ENCODE results near the gene TTC6. TPM values are rescaled to one million over a fixed set of nuclear protein-coding genes. Genes with fewer than 3 reads are reported as not detected.

Gene TTC6
- total RNA-seq, 1 experiment from 2014 or later, result 0.54 TPM

DNA sequence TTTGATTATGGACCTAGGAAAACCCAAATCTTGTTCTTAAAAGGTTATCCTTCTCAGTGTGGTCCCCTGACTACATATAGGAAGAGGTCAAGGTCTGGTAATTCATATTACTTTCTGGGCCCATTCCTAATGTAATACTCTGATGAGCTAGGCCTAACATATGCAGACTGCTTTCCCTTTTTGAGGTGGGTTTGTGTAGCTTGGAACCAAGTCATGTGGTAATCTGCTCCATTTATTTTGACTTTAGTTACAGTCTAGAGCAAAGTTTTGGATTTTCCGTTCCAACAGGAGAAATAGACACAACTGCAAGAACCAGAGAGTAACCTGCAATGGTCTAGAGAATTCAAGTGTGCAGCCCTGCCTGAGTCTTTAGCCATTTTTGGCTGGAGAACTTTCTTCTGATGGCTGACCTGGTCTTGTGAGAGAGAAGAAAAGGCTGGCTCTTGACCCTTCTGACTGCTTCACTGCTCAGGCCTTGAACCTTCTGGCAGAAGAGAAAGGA is 22.5 kb downstream of the TTC6 start:
- POLR2A ChIA-PET, result no interaction called here
- ATAC-seq, result no peak
- Histone ChIP-seq H3K27ac (ENCODE audit: low read length) (no peak overlapping the region), H3K4me3 (ENCODE audit: low read depth in 2 of 2, low read length in 2 of 2) (no peak overlapping the region), H3K9me3 (ENCODE audit: control insufficient read depth, insufficient read depth, low read depth, low read length) (peaks cover 10% of the 10 kb centered on the region; the same call in 1 of the 2 replicates), H3K4me1 (ENCODE audit: control insufficient read depth, insufficient read depth, low read length) (no peaks in the 10 kb centered on the region), H3K27me3 (ENCODE audit: control insufficient read depth, insufficient read depth, low read length) (no peaks in the 10 kb centered on the region), H3K36me3 (ENCODE audit: control insufficient read depth, insufficient read depth, low read length) (no peaks in the 10 kb centered on the region)
- DNase-seq (ENCODE audit: low read depth, low spot score), result no peak
- CTCF ChIA-PET, result no interaction called here
- no peak for TF ChIP-seq TCF7L2 (IDR thresholded peaks at IDR 0.05; ENCODE audit: low read depth, low read length)
- no peak for TF ChIP-seq SIN3A (IDR thresholded peaks at IDR 0.05; ENCODE audit: borderline replicate concordance, insufficient read depth, low read depth, low read length)
- TF ChIP-seq CTCF (IDR thresholded peaks at IDR 0.05), result no peak
- no peak for TF ChIP-seq POLR2AphosphoS5 (IDR thresholded peaks at IDR 0.05; ENCODE audit: low read depth, low read length)
- TF ChIP-seq, protein P1, sequence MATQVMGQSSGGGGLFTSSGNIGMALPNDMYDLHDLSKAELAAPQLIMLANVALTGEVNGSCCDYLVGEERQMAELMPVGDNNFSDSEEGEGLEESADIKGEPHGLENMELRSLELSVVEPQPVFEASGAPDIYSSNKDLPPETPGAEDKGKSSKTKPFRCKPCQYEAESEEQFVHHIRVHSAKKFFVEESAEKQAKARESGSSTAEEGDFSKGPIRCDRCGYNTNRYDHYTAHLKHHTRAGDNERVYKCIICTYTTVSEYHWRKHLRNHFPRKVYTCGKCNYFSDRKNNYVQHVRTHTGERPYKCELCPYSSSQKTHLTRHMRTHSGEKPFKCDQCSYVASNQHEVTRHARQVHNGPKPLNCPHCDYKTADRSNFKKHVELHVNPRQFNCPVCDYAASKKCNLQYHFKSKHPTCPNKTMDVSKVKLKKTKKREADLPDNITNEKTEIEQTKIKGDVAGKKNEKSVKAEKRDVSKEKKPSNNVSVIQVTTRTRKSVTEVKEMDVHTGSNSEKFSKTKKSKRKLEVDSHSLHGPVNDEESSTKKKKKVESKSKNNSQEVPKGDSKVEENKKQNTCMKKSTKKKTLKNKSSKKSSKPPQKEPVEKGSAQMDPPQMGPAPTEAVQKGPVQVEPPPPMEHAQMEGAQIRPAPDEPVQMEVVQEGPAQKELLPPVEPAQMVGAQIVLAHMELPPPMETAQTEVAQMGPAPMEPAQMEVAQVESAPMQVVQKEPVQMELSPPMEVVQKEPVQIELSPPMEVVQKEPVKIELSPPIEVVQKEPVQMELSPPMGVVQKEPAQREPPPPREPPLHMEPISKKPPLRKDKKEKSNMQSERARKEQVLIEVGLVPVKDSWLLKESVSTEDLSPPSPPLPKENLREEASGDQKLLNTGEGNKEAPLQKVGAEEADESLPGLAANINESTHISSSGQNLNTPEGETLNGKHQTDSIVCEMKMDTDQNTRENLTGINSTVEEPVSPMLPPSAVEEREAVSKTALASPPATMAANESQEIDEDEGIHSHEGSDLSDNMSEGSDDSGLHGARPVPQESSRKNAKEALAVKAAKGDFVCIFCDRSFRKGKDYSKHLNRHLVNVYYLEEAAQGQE (IDR thresholded peaks at IDR 0.05; ENCODE audit: insufficient read depth in 1 of 2, low read depth in 2 of 2, low read length in 1 of 2), result no peak
- in situ Hi-C loops (cut with HindIII; ENCODE audit: low pct_unique_long_range_greater_than_20kb, low sequenced_read_pairs), result no loop called here
- intact Hi-C loops (cut with micrococcal nuclease; ENCODE audit: unreplicated experiment), result no loop called here
- no TSS peak for BruUV-seq (replicated peaks)

- in situ Hi-C loops (cut with HindIII; ENCODE audit: low pct_unique_long_range_greater_than_20kb, low sequenced_read_pairs) (no loop called here), intact Hi-C loops (cut with micrococcal nuclease; ENCODE audit: unreplicated experiment) (no loop called here)
- H3K9me3 ChIP-seq (ENCODE audit: control insufficient read depth, insufficient read depth, low read depth, low read length), result peaks cover 10% of the 10 kb centered on the region; the same call in 1 of the 2 replicates
- no peak overlapping the region for H3K4me3 ChIP-seq (ENCODE audit: low read depth in 2 of 2, low read length in 2 of 2)
- ATAC-seq (no peak), DNase-seq (ENCODE audit: low read depth, low spot score) (no peak)
- H3K27ac ChIP-seq (ENCODE audit: low read length), result no peak overlapping the region
- no peaks in the 10 kb centered on the region for H3K27me3 ChIP-seq (ENCODE audit: control insufficient read depth, insufficient read depth, low read length)
- no peaks in the 10 kb centered on the region for H3K4me1 ChIP-seq (ENCODE audit: control insufficient read depth, insufficient read depth, low read length)
- H3K36me3 ChIP-seq (ENCODE audit: control insufficient read depth, insufficient read depth, low read length), result no peaks in the 10 kb centered on the region
- TF ChIP-seq POLR2AphosphoS5 (IDR thresholded peaks at IDR 0.05; ENCODE audit: low read depth, low read length) (no peak), SIN3A (IDR thresholded peaks at IDR 0.05; ENCODE audit: borderline replicate concordance, insufficient read depth, low read depth, low read length) (no peak), CTCF (IDR thresholded peaks at IDR 0.05) (no peak), TCF7L2 (IDR thresholded peaks at IDR 0.05; ENCODE audit: low read depth, low read length) (no peak)
- TF ChIP-seq, protein P1 (IDR thresholded peaks at IDR 0.05; ENCODE audit: insufficient read depth in 1 of 2, low read depth in 2 of 2, low read length in 1 of 2), result no peak
- ChIA-PET CTCF (no interaction called here), POLR2A (no interaction called here)
- no TSS peak for BruUV-seq (replicated peaks)
Measured at GRCh38 chr14:37618498-37619028, 23.1 kb downstream of the TTC6 start.

Measured in Panc1 (cell line).